Epithelial cell of esophagus (primary cell): ENCODE measurements around the gene TAF1B.

Source experiments
- DNase-seq: peaks from one replicate; pipeline ENCODE4 v3.0.0; 2010; ENCODE audit warnings: low read depth
- H3K4me3 ChIP-seq: 2 replicates; pipeline ENCODE4 v1.5.1; 2011; ENCODE audit warnings: mild to moderate bottlenecking, low read length, control low read depth
- CTCF ChIP-seq: IDR thresholded peaks from 2 replicates; pipeline ENCODE4 v1.5.1; 2011; ENCODE audit warnings: low read depth, mild to moderate bottlenecking, low read length, control low read depth, inconsistent platforms; ENCODE audit not compliant: insufficient read depth; ENCODE audit errors: missing control alignments

TAF1B gene

GRCh38 chr2:9879455-9880194, 36.4 kb downstream of the TAF1B start:
- H3K4me3 ChIP-seq = no peak overlapping the region
- no peak for DNase-seq
- TF ChIP-seq CTCF = no peak

GRCh38 chr2:9883897-9884296, 40.6 kb downstream of the TAF1B start:
- H3K4me3 ChIP-seq = no peak overlapping the region
- no peak for DNase-seq
- TF ChIP-seq CTCF = no peak

- no peak for TF ChIP-seq CTCF
- H3K4me3 ChIP-seq = no peak overlapping the region
- DNase-seq = no peak
Measured at GRCh38 chr2:9884436-9884835, 41.2 kb downstream of the TAF1B start.

- no peak overlapping the region for H3K4me3 ChIP-seq
- no peak for TF ChIP-seq CTCF
- DNase-seq = peak; percentile 50
Measured at GRCh38 chr2:9885036-9885684, 41.9 kb downstream of the TAF1B start.

GRCh38 chr2:9887513-9887912, 44.2 kb downstream of the TAF1B start:
- no peak overlapping the region for H3K4me3 ChIP-seq
- DNase-seq = no peak
- TF ChIP-seq CTCF = no peak

- DNase-seq = no peak
- no peak for TF ChIP-seq CTCF
- no peak overlapping the region for H3K4me3 ChIP-seq
Measured at GRCh38 chr2:9889812-9890261, 46.6 kb downstream of the TAF1B start.

- TF ChIP-seq CTCF = no peak
- peak; percentile 47 for DNase-seq
- H3K4me3 ChIP-seq = no peak overlapping the region
Measured at GRCh38 chr2:9892236-9892635, 49.0 kb downstream of the TAF1B start.
